ENCODE data around the gene SIPA1L3.

DNA sequence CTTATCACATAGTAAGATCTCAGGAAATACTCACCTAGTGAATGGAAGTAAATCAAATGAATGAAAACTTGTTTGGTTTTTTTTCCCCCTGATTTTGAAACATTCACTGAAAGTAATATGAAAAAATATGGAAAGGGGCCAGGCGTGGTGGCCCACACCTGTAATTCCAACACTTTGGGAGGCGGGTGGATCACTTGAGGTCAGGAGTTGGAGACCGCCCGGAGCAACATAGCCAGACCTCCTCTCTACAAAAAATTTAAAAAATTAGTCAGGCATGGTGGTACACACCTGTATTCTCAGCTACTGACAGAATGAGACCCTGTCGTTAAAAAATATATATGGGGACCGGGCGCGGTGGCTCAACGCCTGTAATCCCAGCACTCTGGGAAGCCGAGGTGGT is 149.6 kb downstream of the SIPA1L3 start:
- TF ChIP-seq EZH2 (IDR thresholded peaks at IDR 0.05; ENCODE audit: low read depth, unreplicated experiment) (no peak), EZH2phosphoT487 (IDR thresholded peaks at IDR 0.05; ENCODE audit: unreplicated experiment) (no peak), POLR2AphosphoS5 (IDR thresholded peaks at IDR 0.05; ENCODE audit: low read depth) (no peak), CREB1 (CRISPR knock-in tag; IDR thresholded peaks at IDR 0.05; ENCODE audit: low read depth) (no peak), NANOG (IDR thresholded peaks at IDR 0.05; ENCODE audit: borderline replicate concordance) (no peak), JUNB (IDR thresholded peaks at IDR 0.05; ENCODE audit: unreplicated experiment) (no peak), ZNF331 (CRISPR knock-in tag; IDR thresholded peaks at IDR 0.05; ENCODE audit: low read depth) (no peak), ZNF114 (CRISPR knock-in tag; IDR thresholded peaks at IDR 0.05) (no peak)
- TF ChIP-seq, protein P1, sequence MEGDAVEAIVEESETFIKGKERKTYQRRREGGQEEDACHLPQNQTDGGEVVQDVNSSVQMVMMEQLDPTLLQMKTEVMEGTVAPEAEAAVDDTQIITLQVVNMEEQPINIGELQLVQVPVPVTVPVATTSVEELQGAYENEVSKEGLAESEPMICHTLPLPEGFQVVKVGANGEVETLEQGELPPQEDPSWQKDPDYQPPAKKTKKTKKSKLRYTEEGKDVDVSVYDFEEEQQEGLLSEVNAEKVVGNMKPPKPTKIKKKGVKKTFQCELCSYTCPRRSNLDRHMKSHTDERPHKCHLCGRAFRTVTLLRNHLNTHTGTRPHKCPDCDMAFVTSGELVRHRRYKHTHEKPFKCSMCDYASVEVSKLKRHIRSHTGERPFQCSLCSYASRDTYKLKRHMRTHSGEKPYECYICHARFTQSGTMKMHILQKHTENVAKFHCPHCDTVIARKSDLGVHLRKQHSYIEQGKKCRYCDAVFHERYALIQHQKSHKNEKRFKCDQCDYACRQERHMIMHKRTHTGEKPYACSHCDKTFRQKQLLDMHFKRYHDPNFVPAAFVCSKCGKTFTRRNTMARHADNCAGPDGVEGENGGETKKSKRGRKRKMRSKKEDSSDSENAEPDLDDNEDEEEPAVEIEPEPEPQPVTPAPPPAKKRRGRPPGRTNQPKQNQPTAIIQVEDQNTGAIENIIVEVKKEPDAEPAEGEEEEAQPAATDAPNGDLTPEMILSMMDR (conservative IDR thresholded peaks at IDR 0.05; ENCODE audit: low read depth in 2 of 2) = no peak
- TF ChIP-seq, protein P2, sequence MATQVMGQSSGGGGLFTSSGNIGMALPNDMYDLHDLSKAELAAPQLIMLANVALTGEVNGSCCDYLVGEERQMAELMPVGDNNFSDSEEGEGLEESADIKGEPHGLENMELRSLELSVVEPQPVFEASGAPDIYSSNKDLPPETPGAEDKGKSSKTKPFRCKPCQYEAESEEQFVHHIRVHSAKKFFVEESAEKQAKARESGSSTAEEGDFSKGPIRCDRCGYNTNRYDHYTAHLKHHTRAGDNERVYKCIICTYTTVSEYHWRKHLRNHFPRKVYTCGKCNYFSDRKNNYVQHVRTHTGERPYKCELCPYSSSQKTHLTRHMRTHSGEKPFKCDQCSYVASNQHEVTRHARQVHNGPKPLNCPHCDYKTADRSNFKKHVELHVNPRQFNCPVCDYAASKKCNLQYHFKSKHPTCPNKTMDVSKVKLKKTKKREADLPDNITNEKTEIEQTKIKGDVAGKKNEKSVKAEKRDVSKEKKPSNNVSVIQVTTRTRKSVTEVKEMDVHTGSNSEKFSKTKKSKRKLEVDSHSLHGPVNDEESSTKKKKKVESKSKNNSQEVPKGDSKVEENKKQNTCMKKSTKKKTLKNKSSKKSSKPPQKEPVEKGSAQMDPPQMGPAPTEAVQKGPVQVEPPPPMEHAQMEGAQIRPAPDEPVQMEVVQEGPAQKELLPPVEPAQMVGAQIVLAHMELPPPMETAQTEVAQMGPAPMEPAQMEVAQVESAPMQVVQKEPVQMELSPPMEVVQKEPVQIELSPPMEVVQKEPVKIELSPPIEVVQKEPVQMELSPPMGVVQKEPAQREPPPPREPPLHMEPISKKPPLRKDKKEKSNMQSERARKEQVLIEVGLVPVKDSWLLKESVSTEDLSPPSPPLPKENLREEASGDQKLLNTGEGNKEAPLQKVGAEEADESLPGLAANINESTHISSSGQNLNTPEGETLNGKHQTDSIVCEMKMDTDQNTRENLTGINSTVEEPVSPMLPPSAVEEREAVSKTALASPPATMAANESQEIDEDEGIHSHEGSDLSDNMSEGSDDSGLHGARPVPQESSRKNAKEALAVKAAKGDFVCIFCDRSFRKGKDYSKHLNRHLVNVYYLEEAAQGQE (IDR thresholded peaks at IDR 0.05; ENCODE audit: unreplicated experiment) = no peak
- TF ChIP-seq, protein P3, sequence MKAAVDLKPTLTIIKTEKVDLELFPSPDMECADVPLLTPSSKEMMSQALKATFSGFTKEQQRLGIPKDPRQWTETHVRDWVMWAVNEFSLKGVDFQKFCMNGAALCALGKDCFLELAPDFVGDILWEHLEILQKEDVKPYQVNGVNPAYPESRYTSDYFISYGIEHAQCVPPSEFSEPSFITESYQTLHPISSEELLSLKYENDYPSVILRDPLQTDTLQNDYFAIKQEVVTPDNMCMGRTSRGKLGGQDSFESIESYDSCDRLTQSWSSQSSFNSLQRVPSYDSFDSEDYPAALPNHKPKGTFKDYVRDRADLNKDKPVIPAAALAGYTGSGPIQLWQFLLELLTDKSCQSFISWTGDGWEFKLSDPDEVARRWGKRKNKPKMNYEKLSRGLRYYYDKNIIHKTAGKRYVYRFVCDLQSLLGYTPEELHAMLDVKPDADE (IDR thresholded peaks at IDR 0.05) = no peak

Measured in GM23338 (cell line).